ENCODE data around the gene MYRF. TPM values are rescaled to one million over a fixed set of nuclear protein-coding genes. Genes with fewer than 3 reads are reported as not detected.

Gene MYRF
- polyA plus RNA-seq, 10 donors = 0.48 to 2.2 (median 1.1) TPM

DNA sequence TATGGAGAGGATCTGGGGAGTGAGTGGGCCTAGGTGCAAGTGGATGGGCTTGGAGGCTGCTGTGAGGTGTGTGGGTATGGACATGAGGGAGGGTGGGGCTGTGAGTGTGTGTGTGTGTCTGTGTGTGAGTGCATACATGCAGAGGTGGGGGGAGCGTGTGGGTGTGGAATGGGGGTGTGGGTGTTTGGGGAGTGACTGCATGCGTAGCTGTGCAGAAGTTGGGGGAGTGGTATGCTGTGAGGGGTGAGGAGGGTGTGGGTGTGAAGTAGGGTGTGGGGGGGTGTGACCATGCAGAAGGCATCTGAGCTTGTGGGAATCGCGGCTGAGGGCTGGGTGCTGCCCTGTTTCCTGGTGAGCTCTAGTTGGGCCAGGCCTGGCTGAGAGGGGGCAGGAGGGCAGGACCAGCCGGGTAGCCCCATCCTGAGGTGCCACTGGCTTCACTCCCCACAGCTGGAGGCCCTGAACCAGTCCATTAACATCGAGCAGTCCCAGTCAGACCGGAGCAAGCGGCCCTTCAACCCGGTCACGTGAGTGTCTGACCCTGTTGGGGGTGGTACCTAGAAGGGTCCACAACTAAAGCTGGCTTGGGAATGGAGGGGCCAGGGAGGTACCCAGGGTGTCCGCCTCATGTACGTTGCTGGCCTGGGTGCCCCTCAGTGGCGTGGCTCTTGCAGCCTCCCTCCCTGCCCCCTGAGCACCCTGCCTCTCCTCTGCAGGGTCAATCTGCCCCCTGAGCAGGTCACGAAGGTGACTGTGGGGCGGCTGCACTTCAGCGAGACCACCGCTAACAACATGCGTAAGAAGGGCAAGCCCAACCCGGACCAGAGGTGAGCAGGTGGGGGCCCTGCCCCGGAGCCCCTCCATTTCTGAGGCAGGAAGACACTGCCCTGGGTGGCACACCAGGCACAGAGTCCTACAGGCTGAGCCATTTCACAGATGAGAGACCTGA lies 23.4 kb downstream of the MYRF start:
- DNase-seq = no peak

DNA sequence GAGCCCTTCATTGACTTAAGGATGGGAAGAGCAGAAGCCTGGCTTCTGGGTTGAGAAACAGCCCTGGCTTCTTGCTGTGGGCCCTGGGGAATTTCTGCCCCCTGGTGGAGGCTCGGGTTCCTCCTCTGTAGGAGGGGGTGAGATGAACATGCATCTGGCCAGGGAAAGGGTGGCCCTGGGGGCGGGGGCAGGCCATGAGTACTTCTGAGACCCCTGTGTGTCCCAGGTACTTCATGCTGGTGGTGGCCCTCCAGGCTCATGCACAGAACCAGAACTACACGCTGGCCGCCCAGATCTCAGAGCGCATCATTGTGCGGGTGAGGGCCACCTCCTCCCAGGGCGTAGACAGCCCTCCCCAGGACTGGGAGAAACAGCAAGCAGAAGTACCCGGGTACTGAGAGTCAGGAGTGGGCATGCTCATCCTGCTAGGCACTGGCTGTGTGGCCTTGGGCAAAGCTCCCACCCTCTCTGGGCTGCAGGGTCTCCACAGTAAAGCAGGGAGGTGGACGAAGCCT lies 24.2 kb downstream of the MYRF start:
- DNase-seq = peak in 1 of 3 donors; percentile 45

DNA sequence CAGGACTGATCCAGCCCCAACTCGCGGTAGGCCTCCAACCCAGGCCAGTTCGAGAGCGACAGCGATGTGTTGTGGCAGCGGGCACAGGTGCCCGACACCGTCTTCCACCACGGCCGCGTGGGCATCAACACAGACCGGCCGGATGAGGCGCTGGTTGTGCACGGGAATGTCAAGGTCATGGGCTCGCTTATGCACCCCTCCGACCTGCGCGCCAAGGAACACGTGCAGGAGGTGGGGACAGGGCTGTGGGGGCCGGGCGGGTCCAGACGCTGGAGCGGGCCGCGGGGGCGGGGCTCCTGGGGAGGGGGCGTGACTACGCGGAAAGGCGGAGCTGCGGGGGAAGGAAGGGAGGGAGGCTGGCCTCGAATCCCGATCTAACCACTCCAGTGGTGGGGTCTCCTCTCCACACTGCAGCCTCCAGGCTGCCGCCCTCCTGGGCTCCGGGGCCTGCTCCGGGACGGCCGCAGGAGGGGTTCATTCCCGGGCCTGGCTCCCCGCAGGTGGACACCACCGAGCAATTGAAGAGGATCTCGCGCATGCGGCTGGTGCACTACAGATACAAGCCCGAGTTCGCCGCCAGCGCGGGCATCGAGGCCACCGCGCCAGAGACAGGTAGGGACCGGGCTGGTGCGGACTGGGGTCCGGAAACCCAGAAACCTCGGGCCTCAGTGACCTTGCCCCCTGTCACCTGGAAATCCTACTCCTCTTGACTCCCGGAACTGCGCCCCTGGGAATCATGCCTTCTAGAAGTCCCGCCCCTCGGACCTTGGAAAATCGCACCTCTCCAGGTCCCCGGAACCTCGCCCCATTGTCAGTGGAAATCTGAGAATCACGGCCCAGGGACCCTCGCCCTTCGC lies 25.0 kb downstream of the MYRF start:
- peak in 2 of 3 donors; percentile 33 to 52 for DNase-seq

DNA sequence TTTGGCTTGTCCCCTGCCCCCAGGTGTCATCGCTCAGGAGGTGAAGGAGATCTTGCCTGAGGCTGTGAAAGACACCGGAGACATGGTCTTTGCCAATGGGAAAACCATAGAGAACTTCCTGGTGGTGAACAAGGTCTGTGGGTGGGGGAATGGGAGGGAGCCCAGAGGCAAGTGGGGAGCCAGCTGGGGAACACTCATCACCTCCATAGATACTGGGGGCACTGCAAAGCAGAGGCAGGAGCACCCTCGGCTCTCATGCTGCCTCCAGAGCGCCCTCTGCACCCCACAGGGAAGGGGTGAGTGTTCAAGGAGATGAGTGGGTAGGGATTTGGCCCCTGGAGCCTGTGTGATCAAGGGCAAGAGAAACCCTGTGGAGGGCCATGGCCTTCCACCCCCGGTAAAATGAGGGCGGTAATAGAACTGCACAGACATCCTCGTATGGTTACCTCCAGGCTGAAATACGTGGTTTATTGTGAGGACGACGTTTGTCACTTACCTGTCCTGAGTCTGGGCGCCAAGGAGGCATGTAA lies 26.0 kb downstream of the MYRF start:
- no peak for DNase-seq

DNA sequence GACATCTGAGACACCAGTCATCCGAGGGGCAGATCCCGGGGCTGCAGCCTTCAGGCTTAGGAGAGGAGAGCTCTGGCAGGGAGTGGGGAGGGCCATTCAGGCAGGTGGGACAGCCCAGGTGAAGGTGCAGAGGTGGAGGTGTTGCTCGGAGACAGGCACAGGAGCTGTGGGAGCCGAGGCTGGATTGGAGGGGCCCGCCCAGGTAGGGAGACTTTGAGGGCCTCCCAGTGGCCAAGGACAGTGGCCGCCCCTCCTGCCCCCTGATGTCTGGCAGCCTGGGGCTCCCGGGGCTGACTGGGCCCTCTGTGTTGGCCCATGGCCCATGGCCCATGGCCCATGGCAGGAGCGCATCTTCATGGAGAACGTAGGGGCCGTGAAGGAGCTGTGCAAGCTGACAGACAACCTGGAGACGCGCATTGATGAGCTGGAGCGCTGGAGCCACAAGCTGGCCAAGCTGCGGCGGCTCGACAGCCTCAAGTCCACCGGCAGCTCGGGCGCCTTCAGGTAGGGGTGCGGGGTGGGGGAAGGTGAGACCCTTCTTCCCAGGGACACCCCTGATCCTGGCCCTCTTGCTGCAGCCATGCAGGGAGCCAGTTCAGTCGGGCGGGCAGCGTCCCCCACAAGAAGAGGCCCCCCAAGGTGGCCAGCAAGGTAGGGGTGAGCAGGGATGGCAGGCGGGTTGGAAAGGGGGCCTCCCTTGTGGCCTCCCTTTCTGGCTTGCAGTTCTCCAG lies 26.6 kb downstream of the MYRF start:
- no peak for DNase-seq

DNA sequence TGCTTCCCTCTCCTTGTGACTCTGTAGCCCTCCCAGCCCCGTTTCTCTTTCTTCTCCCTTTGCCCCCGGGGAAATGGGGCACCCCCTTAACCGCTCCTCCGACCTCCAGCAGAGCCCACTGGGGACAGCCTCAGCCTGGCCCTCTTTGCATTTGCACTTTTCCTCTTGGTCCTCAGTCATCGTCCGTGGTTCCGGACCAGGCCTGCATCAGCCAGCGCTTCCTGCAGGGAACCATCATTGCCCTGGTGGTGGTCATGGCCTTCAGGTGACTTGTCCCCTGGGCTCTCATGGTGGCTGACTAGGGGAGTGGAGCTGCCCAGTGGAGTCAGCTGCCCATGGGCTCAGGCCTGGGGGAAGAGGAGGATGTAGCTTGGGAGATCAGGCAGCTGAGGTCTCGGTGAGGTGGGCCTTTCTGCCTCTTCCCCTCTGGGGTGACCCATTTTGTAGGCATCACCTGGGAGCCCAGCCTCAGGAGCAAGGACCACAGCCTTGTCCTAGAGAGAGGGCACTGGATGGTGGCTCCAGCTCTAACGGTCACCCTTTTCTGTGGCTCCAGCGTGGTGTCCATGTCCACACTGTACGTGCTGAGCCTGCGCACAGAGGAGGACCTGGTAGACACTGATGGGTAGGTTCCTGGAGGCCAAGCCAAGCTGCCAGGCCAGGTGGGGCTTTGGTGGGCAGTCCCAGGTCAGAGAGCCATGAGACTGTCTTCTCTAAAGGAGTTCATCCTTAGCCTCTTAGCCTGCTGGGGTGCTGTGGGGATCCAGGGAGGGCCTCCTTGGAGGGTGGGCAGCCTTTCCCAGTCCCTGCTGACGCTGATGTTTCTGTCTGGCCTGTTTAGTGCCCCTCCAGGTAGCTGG lies 27.5 kb downstream of the MYRF start:
- DNase-seq = no peak

DNA sequence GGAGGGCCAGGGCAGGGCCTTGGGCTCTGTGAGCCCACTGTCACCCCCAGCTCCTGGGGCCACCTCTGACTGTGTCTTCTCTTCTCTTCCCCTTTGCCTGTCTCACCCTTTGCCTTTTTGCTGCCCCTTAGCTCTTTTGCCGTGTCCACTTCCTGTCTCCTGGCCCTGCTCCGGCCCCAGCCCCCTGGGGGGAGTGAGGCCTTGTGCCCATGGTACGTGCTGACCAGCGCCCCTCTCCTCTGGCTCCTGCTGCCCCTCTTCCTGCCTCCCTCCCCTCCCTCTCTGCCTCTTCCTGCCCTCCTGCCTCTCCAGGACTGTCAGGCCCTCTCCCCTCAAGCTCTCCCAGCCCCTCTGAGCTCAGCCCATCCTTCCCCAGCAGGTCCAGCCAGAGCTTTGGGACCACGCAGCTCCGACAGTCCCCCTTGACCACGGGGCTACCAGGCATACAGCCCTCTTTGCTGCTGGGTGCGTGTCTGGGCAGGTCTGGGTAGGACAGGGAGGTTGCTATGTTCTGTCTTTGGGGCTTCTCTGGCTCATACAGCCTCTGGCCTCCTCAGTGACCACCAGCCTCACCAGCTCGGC lies 28.2 kb downstream of the MYRF start:
- DNase-seq = no peak

DNA sequence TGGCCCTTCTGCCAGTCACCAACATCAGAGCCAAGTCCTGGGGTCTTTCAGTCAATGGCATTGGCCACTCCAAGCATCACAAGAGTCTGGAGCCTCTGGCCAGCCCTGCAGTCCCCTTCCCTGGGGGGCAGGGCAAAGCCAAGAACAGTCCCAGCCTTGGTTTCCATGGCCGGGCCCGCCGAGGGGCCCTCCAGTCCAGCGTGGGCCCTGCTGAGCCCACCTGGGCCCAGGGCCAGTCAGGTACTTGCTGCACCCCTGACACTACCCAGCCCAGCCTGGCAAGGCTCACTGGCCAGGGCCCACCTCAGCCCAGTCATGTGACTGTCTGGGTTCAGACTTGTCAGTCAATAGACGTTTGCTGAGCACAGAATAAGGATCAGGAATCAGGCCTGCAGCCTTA lies 29.1 kb downstream of the MYRF start:
- DNase-seq = no peak

DNA sequence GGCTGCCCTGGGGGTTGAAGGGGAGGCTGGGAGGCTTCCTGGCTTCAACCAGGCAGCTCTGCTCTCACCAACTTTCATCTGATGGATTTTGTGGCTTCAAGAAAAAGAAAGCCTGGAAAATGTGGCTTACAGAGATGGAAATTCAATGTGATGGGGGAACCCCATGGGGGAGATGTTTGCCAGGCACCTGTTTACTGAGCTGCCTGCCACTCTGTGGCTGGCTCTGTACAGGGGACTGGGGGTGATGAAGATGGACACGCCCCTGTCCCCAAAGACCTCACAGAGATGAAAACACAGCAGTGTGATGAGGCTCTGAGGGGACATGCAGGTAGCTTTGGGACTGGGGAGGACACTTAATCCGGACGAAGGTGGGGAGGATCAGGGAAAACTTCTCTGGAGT lies 29.9 kb downstream of the MYRF start:
- no peak for DNase-seq

DNA sequence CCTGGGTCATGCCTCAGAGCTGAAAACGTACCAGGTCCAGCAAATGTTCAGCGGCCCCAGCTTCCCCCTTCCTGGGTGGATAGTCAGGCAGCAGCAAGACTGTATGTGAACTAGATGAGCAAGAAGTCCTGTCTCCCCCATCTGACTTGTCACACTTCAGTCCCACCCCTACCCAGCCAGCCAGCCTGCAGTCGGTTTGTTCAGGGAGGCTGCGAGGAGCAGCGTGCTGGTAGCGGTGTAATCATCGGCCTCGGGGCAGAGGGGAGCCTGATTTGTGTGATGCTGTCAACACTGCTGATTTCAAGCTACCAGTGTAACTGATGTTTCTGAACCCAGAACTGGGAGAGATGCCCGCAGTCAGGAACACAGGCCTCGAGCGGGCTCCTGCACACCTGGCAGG lies 30.4 kb downstream of the MYRF start:
- DNase-seq = no peak

DNA sequence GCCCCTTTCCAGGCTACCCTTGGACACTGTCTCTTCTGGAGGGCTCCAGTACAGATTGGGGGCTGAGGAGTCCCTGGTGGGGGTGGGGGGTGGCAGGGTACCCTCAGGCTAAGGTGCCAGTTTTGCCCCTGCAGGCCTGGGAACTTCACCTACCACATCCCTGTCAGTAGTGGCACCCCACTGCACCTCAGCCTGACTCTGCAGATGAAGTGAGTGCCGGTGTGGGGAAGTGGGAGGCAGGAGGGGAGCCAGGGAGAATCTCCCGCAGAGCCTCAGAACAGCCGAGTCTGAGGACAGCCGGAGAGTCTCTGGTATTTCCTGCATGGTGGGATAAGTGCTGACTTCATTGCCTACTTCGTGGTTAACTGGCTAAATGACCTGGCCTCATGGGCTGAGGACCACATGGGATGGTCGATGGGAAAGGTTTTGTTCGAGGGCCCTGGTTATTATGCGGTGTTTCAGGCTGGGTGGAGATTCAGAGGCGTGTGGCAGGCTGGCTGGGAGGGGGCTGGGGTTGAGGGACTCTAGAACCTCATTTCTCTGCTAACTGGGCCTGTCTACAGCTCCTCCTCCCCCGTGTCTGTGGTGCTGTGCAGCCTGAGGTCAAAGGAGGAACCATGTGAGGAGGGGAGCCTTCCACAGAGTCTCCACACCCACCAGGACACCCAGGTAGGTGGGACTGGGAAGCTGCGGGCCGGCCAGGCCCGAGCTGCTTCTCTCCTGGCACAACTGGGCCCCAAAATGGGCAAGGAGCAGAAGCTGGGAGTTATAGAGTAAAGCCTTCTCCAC lies 31.5 kb downstream of the MYRF start:
- DNase-seq = no peak

DNA sequence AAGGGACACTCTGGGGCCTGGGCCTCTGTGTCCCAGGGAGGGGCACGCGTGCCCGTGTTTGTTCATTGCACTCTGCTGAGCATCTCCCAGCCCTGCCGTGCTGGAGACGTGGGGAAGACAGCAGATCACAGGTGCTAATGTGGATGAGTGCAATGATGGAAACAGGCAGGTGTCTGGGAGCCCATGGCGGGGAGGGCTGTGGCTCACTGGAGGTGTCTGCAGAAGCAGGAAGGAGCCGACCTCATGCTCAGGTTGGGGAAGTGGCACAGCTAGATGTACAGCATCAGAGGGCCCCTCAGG lies 32.0 kb downstream of the MYRF start:
- no peak for DNase-seq

DNA sequence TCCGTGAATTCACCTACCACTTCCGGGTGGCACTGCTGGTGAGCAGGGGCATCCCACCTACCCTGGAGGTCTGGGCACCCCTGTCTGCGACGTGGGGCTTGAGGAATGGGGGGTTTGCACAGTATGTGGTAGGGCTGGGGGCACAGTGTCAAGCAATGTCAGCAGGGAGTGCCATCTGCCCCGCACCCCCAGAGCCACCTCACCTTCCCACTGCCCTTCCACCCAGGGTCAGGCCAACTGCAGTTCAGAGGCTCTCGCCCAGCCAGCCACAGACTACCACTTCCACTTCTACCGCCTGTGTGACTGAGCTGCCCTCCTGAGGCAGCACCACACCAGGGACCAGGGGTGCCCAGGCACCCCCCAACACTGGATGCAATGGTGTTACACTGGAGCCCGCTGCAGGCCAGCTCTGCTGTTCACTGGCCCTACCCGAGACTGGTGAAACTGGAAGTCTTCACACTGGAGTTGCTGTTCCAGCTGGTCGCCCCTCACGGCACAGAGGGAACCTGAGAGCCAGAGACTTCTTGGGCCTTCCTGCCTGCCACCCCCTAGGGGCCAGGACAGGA lies 33.5 kb downstream of the MYRF start:
- no peak for DNase-seq

DNA sequence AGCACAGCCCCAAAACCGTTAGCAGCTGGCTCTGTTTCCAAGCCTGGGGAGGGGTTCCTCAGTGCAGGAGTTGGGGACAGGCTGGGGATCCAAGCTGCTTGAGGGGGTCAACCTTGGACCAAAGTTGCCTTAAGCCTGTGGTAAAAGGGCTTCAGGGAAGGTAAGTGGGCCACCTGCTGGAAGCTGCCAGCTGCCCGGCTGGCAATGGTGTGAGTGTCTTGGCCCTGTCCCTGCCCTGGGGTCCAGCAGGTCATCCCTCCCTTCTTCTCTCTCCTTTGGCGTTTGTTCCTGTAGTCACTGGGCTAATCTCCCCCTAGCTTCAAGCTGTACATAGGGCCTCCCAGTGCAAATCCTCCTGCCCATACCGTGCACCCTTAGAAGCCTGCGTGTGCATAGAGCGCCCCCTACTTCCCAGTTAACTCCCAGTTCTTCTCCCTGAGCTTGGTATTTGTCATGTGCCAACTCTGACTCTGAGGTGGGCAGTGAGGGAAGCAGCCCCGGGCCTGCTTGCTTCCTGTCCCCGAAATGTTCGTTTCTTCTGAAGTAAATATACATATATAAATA lies 35.6 kb downstream of the MYRF start:
- DNase-seq = peak in 1 of 3 donors; percentile 13

DNA sequence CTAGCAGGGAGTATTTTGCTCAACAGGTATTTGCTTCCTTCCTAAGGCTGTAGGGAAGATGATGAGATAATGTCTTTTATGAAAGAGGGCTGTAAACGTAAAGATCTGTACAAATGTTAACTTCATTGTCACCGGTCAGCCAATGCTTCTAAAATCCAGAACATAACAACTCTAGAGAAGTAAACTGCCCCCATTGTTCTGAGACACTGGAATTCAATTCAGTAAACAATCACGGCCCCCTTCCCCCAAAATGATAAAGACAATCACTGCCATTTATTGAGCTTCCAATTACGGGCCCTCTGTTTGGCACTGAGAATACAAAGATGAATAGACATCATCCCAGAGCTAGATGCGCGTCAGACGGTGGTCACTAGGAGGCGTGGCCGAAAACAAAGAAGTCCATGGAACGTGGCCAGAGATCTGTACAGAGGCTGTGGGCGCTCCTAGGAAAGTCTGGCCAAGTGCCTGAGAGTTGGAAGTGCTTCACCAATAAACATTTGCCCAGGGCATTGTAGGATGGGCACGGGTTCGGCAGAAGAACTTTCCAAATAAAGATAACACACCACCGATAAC lies 39.4 kb downstream of the MYRF start:
- peak; percentile 74 to 92 (median 87) for DNase-seq

DNA sequence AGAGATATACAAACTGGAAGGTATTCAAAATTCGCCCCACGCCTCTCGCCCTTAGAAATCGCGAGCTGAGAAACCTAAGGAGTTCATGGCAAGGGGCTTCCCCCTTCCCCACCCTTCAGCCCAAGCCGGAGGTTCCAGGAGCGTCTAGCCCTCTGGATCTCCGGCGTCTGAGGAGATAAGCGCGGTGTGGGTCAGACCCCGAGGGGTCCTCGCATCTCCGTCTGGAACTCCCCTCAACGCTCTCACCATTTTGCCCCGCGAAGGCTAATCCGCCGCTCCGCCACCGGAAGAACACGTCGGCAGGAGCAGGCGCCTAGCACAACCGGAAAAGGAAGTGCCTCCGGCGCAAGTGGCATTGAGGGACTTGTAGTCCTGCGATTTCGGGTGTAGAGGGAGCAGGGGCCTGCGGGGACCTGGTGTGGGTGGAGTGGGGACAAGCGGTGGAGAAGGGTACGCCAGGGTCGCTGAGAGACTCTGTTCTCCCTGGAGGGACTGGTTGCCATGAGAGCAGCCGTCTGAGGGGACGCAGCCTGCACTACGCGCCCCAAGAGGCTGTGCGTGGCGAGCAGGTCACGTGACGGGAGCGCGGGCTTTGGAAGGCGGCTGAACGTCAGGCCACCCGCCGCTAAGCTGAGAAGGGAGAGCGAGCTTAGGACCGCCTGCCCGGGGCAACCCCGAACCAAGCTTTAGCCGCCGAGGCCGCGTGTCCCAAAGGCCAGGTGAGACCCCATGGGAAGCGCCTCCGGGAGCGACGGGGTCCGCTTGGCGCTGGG lies 40.1 kb downstream of the MYRF start, which contains the start of the genes FEN1 and TMEM258:
TSS of gene FEN1 (plus strand) at position 602 of the 773 bp plus-strand sequence. CDS start 2,451 bp downstream, outside the sequence.
TSS of gene TMEM258 (minus strand) at position 290 of the 773 bp plus-strand sequence. CDS start at position 249, 41 bp downstream.
- peak; percentile 92 to 99 (median 94) for DNase-seq
